ENCODE data around the gene SLAMF9.

SLAMF9 gene

DNA sequence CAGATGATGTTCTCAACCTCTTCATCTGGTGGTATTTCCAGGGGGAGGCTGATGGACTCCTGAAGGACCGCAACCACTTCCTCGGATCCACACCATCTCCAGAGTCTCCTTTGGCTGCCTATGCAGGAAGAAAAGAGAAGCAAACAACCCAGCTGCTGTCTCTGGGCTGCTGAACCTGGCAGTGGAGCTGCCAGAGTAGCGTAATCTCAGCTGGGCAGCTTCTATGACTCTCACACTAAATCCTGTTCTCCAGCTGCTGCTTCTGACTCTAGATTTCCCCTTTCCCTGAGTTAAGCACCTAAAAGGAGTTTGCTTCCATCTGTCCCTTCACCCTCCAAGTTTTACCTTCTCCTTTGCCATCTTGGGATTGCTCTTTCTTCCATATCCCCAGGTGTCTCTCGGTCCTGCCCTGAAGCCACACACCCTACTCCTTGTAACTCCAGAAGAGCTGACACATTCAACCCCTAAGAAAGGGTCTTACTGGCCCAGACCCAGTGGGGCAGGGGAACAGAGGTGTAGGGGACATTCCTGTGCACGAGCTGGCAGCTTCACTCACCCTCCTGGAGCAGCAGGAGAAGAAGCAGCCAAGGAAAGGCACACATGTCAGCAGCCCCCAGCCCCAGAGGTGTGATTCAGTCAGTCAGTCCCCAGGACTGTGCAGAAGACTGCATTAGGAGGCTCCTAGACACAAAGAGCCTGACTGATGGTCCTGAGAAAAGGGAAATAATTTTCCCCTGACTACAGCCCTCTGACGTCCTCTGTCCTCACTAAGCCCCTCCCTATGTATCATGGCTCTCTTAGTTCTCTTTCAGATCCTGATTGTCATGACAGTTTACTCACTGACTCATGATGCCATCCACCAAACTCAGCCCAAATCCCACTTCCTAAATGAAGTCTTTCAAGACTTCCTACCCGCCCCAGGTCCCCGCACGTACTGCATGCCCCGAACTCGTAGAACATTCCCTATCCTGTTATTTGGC, at the start of gene SLAMF9:
Gene SLAMF9 (minus strand): TSS at position 702 of the 980 bp plus-strand sequence. CDS start 100 bp downstream, at position 602.
- no peak for DNase-seq (ENCODE audit: low spot score)

- DNase-seq (ENCODE audit: low spot score), result no peak
Observed at GRCh38 chr1:160001440-160001839, 47.4 kb upstream of the SLAMF9 start.

DNA sequence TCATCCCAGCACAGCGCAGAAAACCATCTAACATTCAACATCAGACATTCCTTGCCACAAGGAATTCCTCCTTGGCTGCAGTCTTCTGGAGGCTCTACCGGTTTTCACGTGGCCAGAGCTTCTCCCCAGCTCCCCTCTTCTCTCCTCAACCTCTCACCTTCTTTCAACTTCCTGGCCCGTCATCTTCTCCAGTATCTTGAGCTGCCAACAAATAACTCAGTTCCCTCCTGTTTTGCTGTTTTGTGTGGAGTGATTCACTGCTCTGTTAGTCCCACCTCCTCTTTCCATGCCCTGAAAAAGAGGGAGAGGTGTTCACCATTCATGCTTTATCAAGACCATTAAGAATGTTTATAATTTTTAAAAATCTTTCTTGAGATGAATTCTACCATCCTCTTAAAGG, 45.2 kb upstream of the SLAMF9 start:
- DNase-seq (ENCODE audit: low spot score), result no peak

- peak; percentile 18 for DNase-seq (ENCODE audit: low spot score)
Observed at GRCh38 chr1:159996653-159997052, 42.6 kb upstream of the SLAMF9 start.

- no peak for DNase-seq (ENCODE audit: low spot score)
Observed at GRCh38 chr1:159994896-159995295, 40.9 kb upstream of the SLAMF9 start.

DNA sequence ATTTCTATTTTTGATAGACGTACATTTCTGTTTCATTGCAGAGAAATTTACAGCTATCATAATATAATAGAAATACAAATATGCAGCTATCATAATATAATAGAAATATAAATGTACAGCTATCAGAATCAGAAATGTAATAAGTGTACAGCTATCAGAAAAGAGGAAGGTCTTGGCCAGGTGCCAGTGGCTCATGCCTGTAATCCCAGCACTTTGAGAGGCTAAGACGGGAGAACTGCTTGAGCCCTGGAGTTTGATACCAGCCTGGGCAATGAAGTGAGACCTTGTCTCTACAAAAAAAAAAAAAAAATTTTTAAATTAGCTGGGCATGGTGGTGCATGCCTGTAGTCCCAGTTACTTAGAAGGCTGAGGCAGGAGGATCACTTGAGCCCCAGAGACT, 39.9 kb upstream of the SLAMF9 start:
- DNase-seq (ENCODE audit: low spot score), result no peak

DNA sequence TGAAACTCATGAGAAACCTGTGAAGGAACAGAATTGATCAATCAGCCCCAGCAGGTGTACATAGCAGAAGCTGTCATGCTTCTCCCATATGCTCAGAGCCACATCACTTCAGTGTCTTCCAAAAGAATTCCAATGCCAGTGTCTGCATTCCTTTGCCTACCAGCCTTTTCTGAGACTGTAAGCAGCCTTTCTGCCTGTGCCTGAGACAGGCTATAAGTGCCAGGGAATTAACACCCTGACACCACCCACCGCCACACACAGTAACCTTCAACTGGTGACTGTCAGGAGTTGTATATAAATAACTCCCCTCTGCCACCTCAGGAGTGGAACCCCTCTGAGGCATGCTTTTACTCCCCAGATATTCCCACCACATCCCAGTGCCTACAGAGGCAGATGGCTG, 38.1 kb upstream of the SLAMF9 start:
- no peak for DNase-seq (ENCODE audit: low spot score)

DNA sequence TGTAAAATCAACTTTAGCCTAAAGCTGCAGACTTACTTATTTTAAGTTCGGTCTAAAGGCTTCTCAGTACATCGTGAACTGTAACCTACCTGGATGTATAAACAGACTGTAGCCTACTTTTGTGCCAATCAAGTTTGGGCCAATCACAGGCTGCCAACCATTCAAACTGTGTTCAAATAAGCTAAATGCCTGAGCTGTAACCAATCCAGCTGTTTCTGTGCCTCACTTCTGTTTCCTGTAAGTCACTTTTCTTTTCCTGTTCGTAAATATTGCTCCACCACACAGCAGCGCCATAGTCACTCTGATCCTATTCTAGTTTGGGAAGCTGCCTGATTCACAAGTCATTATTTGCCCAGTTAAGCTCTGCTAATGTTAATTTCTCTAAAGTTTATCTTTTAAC, 37.5 kb upstream of the SLAMF9 start:
- no peak for DNase-seq (ENCODE audit: low spot score)

DNA sequence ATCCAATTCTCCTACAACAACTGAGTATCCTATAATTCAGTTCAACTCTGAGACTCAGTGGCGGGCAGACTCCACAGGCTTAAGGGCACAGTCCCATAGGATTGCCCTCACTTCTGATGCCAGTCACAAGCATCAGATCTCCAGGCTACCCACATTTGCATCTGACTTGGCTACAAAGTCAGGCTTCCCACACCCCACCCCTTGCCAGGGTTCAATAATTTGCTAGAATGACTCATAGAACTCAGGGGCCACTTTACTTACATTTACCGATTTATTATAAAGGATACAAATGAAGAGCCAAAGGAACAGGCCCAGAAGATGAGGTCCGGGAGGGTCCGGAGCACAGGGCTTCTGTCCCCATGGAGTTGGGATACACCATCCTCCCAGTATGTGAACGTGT, 36.0 kb upstream of the SLAMF9 start:
- DNase-seq (ENCODE audit: low spot score), result no peak

- DNase-seq (ENCODE audit: low spot score), result no peak
Observed at GRCh38 chr1:159989581-159989980, 35.5 kb upstream of the SLAMF9 start.

- no peak for DNase-seq (ENCODE audit: low spot score)
Observed at GRCh38 chr1:159988006-159988405, 34.0 kb upstream of the SLAMF9 start.

GRCh38 chr1:159987186-159987585, 33.1 kb upstream of the SLAMF9 start:
- DNase-seq (ENCODE audit: low spot score), result no peak

GRCh38 chr1:159986531-159986930, 32.5 kb upstream of the SLAMF9 start:
- DNase-seq (ENCODE audit: low spot score), result no peak

- DNase-seq (ENCODE audit: low spot score), result no peak
Observed at GRCh38 chr1:159986093-159986492, 32.1 kb upstream of the SLAMF9 start.

- no peak for DNase-seq (ENCODE audit: low spot score)
Observed at GRCh38 chr1:159985473-159985872, 31.4 kb upstream of the SLAMF9 start.

GRCh38 chr1:159983681-159984080, 29.6 kb upstream of the SLAMF9 start:
- DNase-seq (ENCODE audit: low spot score), result no peak

DNA sequence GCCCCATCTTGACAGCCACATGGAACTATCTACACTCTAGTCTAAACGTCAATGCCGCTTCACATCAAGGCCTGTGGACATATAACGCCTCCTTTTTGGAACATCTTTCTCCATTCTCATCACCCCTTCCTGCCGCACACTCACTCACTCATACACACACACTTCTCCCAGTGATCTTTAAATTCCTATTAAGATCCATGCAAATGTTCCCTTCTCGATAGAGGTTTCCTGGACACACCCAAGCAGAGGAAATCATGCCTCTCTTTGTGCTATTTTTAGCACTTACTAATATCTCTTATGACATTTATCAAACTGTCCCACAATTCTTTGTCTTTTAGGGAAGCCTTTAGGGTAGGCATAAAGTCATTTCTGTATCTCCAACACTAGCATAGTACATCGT, 28.2 kb upstream of the SLAMF9 start:
- no peak for DNase-seq (ENCODE audit: low spot score)

- no peak for DNase-seq (ENCODE audit: low spot score)
Observed at GRCh38 chr1:159981351-159982055, 27.5 kb upstream of the SLAMF9 start.

DNA sequence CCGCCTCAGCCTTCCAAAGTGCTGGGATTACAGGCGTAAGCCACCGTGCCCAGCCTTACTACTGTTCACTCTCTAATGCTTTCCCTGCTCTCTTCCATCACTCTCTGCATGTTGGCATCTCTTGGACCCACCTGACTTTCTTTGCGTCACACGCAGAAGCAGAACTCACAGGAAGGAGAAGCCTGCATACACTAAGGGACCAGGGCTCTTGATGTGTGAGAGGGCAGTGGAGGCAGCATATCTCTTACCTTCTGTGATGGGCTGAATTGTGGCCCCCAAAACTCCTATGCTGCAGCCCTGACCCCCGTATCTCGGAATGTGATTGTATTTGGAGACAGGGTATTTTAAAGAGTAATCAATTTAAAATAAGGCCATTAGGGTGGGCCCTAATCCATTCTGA, 26.7 kb upstream of the SLAMF9 start:
- no peak for DNase-seq (ENCODE audit: low spot score)

DNA sequence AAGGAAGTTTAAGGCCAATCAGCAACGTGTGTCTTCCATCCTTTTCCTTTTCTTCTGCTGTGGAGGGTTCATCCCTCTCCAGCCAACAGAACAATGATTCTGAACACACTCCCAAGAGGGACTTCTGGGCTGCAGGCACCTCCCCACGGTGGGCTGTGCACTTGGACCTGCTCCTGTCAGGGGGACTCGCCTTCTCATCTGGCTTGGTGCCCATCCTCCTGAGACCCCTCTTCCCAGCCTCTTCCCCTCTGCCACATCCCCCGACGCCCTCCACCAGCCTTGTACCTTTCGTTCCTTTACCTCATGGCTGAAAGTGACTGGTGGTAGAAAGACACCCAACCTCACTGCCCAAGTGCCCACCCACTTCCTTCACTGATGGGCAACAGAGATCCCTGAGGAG, 26.0 kb upstream of the SLAMF9 start:
- no peak for DNase-seq (ENCODE audit: low spot score)

GRCh38 chr1:159979257-159979656, 25.2 kb upstream of the SLAMF9 start:
- DNase-seq (ENCODE audit: low spot score), result no peak

- no peak for DNase-seq (ENCODE audit: low spot score)
Observed at GRCh38 chr1:159978107-159978398, 24.0 kb upstream of the SLAMF9 start.

- DNase-seq (ENCODE audit: low spot score), result no peak
Observed at GRCh38 chr1:159977364-159978106, 23.5 kb upstream of the SLAMF9 start.

Measured in LoVo (cell line).